Left renal cortex interstitium (tissue), 4 donors: ENCODE data around the gene POLR3H. TPM values are rescaled to one million over a fixed set of nuclear protein-coding genes. Genes with fewer than 3 reads are reported as not detected.

Experiments used
- DNase-seq, 4 donors: peaks; one replicate each; pipeline ENCODE4 v3.0.0-alpha.2; 2013; ENCODE audit warnings: low read depth in 4 of 4, low spot score in 2 of 4, missing footprints in 1 of 4
- polyA plus RNA-seq, 4 donors: library from polyadenylated mRNA; unstranded; fragments of 120-200 nt; gene quantifications; one replicate each; pipeline ENCODE4 v1.2.1, GENCODE V29; 2013; ENCODE audit not compliant: insufficient read length in 4 of 4

POLR3H gene
- polyA plus RNA-seq, 4 donors: 30.7 to 38.8 (median 31.8) TPM

- peak in 2 of 4 donors; percentile 18 to 24 for DNase-seq
Measured at GRCh38 chr22:41491374-41492100, 52.7 kb downstream of the POLR3H start.

GRCh38 chr22:41488596-41489385, 55.5 kb downstream of the POLR3H start:
- DNase-seq: no peak

- DNase-seq: no peak
Measured at GRCh38 chr22:41488076-41488475, 56.2 kb downstream of the POLR3H start.

- DNase-seq: no peak
Measured at GRCh38 chr22:41487037-41487935, 57.0 kb downstream of the POLR3H start.

GRCh38 chr22:41485033-41485432, 59.2 kb downstream of the POLR3H start:
- DNase-seq: no peak

- DNase-seq: no peak
Measured at GRCh38 chr22:41482319-41482935, 61.8 kb downstream of the POLR3H start.

GRCh38 chr22:41481925-41482318, 62.3 kb downstream of the POLR3H start:
- no peak for DNase-seq

- DNase-seq: no peak
Measured at GRCh38 chr22:41481131-41481830, 63.0 kb downstream of the POLR3H start.

- no peak for DNase-seq
Measured at GRCh38 chr22:41480397-41480735, 63.9 kb downstream of the POLR3H start.

GRCh38 chr22:41479671-41480396, 64.4 kb downstream of the POLR3H start:
- DNase-seq: no peak

GRCh38 chr22:41478891-41479521, 65.3 kb downstream of the POLR3H start:
- DNase-seq: no peak

GRCh38 chr22:41478473-41478872, 65.8 kb downstream of the POLR3H start:
- DNase-seq: no peak

Other genes starting within 250 kb of the POLR3H start
- 100 to 1,000 TPM in 2 of 4 donors, 10 to 100 TPM in 2; 70.6 to 109 (median 94.8) TPM for gene ZC3H7B, start 242.9 kb downstream of the POLR3H start, polyA plus RNA-seq
- gene TEF, start 162.5 kb downstream of the POLR3H start, polyA plus RNA-seq: 10 to 100 TPM; 14.9 to 19.4 (median 18.8) TPM
- 10 to 100 TPM; 47.2 to 62.2 (median 53.7) TPM for gene TOB2, start 97.7 kb downstream of the POLR3H start, polyA plus RNA-seq
- 10 to 100 TPM; 49.1 to 64.4 (median 62.0) TPM for gene PHF5A, start 75.8 kb downstream of the POLR3H start, polyA plus RNA-seq
- gene ACO2, start 75.4 kb downstream of the POLR3H start, polyA plus RNA-seq: 100 to 1,000 TPM; 127 to 158 (median 136) TPM
- gene CSDC2, start 16.5 kb upstream of the POLR3H start, polyA plus RNA-seq: 1 to 10 TPM; 4.9 to 8.4 (median 7.4) TPM
- 10 to 100 TPM; 52.2 to 61.5 (median 53.3) TPM for gene PMM1, start 45.4 kb upstream of the POLR3H start, polyA plus RNA-seq
- gene DESI1, start 76.6 kb upstream of the POLR3H start, polyA plus RNA-seq: 10 to 100 TPM; 24.0 to 34.3 (median 28.7) TPM
- gene XRCC6, start 76.8 kb upstream of the POLR3H start, polyA plus RNA-seq: 100 to 1,000 TPM; 314 to 396 (median 372) TPM
- gene SNU13, start 144.4 kb upstream of the POLR3H start, polyA plus RNA-seq: 100 to 1,000 TPM; 131 to 185 (median 151) TPM
- 1 to 10 TPM; 2.9 to 3.4 (median 3.3) TPM for gene MEI1, start 155.0 kb upstream of the POLR3H start, polyA plus RNA-seq